GM19035 (cell line): ENCODE measurements around the gene NIPA2.

Experiments used
- ATAC-seq: cut with Tn5 transposase; IDR thresholded peaks from one replicate; pipeline ENCODE4 v1.9.1; 2021; ENCODE audit not compliant: unreplicated experiment

NIPA2 gene

GRCh38 chr15:22895465-22896190 lies 57.2 kb downstream of the NIPA2 start:
- peak; percentile 77 for ATAC-seq

DNA sequence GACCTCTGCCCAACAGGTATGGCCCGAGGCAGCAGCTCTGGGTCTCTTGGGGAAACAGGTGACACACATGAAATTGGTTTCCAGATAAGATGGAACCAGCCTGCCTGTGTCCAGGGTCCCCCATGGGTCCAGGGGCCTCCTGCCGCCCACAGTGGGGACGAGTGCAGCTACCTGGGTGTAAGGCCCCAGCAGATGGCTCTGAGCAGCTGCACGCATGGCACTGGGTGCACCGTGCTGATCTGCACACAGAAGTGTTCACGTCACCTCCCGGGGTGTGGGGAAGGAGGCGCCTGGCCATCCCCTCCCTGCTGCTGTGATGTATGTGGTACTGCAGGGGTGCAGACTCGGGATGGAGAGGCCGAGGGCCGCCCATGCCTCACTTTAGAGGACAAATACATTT lies 63.6 kb downstream of the NIPA2 start:
- no peak for ATAC-seq

DNA sequence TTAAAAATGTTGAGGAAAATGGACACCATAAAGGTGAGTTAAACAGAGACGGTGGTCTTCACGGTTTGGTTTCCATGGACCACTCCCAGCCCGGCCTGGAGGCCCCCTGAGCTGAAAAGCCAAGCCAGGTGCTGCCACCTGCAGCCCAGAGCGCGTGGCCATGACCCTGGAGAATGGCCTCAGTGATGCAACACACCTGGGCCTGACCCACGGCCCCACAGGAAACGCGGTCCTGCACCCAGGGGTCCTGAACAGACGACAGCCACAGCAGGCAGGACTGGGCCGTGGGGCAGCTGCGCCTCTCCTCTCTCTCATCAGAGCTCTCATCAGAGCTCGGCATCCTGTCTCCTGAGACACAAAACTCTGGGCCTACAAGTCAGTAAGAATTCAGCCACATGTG lies 64.1 kb downstream of the NIPA2 start:
- ATAC-seq, result no peak

DNA sequence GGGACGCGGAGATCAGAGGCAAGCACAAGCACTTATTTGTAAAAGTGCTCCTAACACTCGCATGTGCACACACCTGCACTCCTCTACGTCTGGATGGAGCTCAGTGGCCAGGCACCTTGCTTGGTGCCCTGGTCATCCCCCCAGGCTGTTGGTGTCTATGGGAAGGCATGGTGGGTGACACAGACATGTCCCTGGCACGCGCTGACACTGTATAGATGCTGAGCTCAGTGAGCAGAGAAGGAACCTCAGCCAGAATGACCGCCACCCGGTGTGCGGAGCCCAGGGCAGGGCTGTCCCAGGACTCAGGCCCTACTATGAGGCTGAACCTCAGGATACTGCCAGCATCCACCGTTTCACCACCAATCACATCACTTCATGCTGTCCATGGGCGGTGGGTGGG lies 64.5 kb downstream of the NIPA2 start:
- no peak for ATAC-seq

- no peak for ATAC-seq
Measured at GRCh38 chr15:22903427-22903826, 65.0 kb downstream of the NIPA2 start.

DNA sequence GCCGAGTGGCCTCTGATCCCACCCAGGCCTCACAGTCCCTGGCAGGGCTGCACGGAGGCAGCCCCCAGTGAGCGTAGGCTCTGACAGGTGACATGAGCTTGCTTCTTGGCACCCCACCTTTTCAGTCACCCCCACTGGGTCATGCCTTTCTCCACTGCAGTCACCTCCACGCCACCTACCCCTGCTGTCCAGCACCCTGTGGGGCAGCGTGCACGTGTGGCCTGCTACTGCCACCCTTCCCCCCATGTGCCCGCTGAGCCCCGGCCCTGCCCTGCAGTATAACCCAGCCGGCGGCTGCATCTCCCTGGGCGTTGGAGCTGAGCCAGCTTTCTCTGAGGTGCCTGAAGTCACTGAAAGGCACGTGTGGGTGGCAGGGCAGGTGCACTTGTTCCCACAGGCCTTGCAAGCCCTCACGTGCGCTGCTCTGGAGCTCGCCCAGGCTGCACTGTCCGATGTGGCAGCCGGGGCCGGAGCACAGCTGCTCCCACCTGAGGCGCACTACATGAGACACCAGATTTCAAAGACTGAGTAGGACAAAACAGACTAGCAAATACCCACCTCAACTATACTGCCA lies 65.6 kb downstream of the NIPA2 start:
- ATAC-seq, result no peak

DNA sequence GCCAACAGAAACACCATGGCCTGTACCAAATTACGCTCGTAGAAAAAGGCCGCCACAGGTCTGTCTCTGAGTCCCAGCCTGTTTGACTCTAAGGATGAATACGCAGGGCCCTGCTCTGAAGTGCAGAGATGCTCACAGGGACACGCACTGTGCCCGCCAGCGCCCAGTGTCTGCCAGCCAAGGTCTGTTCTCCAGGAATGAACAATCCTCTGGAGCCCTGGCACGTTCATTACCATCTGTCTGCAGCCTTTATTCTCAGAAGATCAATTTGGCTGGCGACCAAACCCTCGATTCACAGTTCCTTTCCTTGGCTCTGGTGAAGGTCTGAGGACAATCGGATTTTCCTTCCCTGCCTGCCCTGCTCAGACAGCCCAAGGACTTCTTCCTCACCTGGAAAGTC lies 66.3 kb downstream of the NIPA2 start:
- ATAC-seq, result no peak

DNA sequence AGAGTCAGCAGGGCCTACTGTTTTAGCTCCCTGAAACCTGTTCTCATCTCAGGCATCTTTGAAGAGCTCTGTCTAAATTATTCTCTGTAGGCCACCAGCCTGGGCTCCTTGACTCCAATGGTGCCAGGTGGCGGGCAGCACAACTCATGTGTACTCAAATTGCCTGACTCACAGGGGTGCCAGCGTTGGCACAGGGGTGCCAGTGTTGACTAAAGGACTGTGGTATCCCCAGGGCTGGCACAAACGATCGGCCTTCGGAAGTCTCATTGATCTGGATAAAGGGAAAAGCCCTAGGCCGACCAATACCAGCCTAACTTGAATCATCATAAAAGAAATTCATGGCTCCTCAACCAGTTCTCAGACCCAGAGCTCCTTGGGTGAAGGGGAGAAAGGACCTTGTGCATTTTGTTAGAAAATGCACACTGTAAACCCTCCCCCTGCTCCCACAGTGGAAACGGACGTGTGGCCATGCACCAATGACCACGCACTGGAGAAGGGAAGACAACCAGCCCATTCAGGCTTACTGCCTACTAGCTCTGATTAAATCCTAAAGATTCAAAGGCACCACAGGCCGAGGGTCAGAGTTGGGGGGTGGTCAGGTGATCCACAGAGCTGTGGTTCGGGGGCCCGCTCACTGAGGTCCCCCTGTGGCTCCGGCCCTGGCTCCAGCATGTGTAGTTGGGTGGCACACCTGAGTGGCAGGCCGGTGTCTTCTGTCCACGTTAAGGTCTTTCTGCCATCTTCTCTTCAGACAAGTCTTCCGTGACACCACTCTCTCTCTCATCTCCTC lies 68.9 kb downstream of the NIPA2 start:
- ATAC-seq, result no peak

- no peak for ATAC-seq
Measured at GRCh38 chr15:22908830-22909229, 70.4 kb downstream of the NIPA2 start.

- ATAC-seq, result no peak
Measured at GRCh38 chr15:22911306-22911705, 72.8 kb downstream of the NIPA2 start.

- ATAC-seq, result no peak
Measured at GRCh38 chr15:22912256-22912655, 73.8 kb downstream of the NIPA2 start.

- ATAC-seq, result no peak
Measured at GRCh38 chr15:22913646-22914380, 75.3 kb downstream of the NIPA2 start.

- ATAC-seq, result no peak
Measured at GRCh38 chr15:22915866-22916515, 77.5 kb downstream of the NIPA2 start.

DNA sequence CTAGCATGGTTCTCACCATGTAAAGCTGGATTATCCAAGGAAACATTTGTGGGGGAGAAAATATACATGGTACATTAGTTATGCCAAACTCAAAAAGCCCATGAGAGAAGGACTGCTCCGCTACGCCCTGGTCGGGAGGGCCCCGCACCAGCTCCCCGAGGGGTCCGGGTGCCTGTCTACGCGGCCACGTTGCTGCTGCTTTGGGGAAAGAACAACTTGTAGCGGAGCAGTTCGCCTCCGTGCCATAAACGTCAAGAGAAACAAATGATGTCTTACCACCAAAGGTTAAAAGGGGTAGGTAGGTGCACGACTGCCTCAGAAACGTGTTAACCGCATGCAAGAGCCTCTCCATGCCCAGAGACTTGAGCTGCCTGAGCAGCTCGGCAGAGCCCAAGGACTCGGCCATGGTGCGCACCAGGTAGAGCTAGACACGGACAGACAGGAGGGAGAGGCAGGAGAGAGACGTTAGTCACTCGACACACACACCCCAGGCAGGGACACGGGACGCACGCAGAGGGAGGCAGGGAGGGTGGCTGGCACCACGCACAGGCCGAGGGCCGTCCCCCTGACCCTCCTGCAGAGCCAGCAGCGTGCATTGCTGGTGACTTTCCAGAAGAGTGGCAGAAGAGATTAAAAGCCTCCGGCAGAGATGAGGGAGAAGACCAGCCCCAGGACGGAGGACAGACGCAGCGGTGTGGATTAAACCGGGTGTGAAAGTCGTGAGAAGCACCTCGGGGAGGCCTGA lies 78.3 kb downstream of the NIPA2 start:
- ATAC-seq, result no peak

DNA sequence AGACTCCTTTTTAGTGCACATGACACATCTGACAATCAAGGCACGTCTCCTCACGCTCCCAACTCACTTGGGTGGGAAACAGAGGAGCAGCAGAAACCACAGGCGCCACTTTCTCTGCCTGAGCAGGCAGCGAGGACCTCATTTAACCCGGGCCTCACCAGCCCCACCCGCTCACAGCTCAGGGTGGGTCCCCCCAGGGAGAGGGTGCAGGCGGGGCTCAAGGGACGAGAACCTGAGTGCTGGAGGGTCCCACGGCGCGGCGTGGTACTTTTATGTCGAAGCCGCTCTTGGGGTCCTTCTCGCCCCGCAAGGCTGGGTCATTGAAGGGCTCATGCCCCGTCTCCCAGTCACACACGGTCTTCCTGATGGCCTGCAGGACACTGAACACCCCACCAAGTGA lies 79.1 kb downstream of the NIPA2 start:
- ATAC-seq, result no peak
